Urinary bladder (tissue), 4 donors: ENCODE data around the gene ARHGEF7. TPM values are rescaled to one million over a fixed set of nuclear protein-coding genes. Genes with fewer than 3 reads are reported as not detected.

Experiments used
- DNase-seq: peaks from one replicate; pipeline ENCODE4 v3.0.0-alpha.2; 2015; ENCODE audit errors: extremely low spot score
- H3K27ac ChIP-seq: one replicate; pipeline ENCODE4 v1.5.1; 2013; ENCODE audit warnings: low read depth, mild to moderate bottlenecking, moderate library complexity
- H3K36me3 ChIP-seq: one replicate; pipeline ENCODE4 v1.6.1; 2013; ENCODE audit warnings: mild to moderate bottlenecking, moderate library complexity; ENCODE audit not compliant: insufficient read depth
- H3K4me1 ChIP-seq: one replicate; pipeline ENCODE4 v1.6.1; 2013; ENCODE audit warnings: mild to moderate bottlenecking, moderate library complexity; ENCODE audit not compliant: insufficient read depth
- H3K4me3 ChIP-seq: one replicate; pipeline ENCODE4 v1.5.1; 2013; ENCODE audit warnings: low read depth, low read length
- WGBS: extraction: QIAGEN DNeasy Blood & Tissue Kit; methylation state at CpG from one replicate; pipeline ENCODE4 v1.1.7; 2013; 5-methylcytosine and 5-hydroxymethylcytosine counted together
- polyA plus RNA-seq: library from polyadenylated mRNA; stranded (reverse); fragments of 200-250 nt; gene quantifications from one replicate; pipeline ENCODE4 v1.2.3, GENCODE V29; 2013
- total RNA-seq: library from RNA; depleted of rRNA; stranded (reverse); fragments of >200 nt; gene quantifications from one replicate; pipeline ENCODE4 v1.2.3, GENCODE V29; 2014
- donor health status: healthy with polysubstance abuse.
- donor health status: healthy.

The ARHGEF7 gene
- total and polyA plus RNA-seq, 2 donors = 29.8 to 148 TPM

DNA sequence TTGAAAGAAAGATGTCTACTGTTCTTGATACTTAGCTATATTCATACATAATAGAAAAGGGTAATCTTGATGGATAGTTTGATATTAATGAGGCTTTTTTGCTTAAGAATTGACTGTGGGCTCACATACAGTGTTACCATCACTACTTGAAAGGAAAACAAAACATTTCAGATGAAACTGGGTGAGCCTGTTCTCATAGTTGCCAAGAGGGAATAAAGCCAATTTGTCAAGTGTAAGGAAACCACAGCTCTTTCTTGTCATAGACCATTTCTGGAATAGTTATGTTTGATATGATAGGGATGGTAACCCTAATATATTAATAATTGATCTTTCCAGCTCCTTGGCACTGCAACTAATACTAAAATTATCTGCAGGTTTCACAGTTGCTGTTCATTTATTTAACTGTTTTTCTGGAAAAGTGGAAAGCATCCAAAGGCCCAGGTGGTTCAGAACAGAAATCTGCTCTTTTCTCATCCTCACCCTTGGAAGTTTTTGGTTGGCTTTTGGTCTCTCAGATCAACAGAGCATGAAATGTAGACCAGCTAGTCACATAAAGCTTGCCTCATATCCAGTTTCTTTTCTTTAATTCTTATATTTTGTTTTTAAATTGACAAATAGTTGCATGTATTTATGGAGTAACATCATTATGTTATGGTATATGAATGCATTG is 43.2 kb downstream of the ARHGEF7 start:
- H3K4me1 ChIP-seq = no peaks in the 10 kb centered on the region
- no peaks in the 10 kb centered on the region for H3K36me3 ChIP-seq
- H3K27ac ChIP-seq = no peak overlapping the region
- H3K4me3 ChIP-seq = no peak overlapping the region
- no peak for DNase-seq

DNA sequence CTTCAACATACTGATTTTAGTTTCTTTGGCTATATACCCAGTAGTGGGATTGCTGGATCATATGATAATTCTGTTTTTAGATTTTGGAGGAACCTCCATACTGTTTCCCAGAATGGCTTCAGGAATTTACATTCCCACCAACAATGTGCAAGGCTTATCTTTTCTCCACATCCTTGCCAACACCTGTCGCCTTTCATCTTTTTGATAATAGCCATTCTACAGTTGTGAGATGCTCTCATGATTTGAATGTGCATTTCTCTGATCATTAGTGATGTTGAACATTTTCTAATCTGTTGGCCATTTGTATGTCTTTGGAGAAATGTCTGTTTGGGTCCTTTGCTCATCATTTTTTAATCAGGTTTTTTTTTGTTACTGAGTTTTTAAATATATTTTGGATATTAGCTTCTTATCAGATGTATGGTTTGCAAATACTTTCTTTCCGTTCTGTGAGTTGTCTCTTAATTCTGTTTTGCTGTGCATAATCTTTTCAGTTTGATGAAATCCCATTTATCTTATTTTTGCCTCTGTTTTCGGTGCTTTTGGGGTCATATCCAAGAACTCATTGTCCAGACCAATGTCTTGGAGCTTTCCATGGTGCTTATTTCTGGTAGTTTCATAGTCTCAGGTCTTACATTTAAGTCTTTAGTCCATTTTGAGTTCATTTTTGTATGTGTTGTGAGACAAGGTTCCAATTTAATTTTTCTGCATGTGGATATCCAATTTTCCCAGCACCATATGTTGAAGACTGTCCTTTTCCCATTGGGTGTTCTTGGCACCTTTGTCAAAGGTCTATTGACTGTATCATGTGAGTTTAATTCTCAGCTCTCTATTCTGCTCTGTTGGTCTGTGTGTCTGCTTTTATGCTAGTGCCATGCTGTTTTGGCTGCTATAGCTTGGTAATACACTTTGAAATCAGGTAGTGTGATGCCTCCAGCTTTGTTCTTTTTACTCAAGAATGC is 44.5 kb downstream of the ARHGEF7 start:
- Histone ChIP-seq H3K27ac (no peak overlapping the region), H3K4me1 (no peaks in the 10 kb centered on the region), H3K4me3 (no peak overlapping the region), H3K36me3 (no peaks in the 10 kb centered on the region)
- 93% methylated on average over 3 of the region's 3 CpGs for whole genome bisulfite sequencing
- no peak for DNase-seq

DNA sequence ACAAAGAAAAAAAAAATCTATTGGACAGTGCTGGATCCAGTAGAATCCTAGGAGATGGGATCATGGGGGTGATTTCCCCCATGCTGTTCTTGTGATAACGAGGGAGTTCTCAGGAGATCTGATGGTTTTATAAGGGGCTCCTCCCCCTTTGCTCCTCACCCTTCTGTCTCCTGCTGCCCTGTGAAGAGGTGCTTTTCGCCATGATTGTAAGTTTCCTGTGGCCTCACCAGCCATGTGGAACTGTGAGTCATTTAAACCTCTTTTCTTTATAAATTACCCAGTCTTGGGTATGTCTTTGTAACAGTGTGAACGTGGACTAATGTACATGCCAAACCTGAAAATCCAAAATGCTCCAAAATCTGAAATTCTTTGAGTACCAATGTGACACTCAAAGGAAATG is 45.5 kb downstream of the ARHGEF7 start:
- WGBS = 97% methylated on average over 3 of the region's 3 CpGs
- no peak overlapping the region for H3K4me3 ChIP-seq
- H3K4me1 ChIP-seq = no peaks in the 10 kb centered on the region
- no peak for DNase-seq
- H3K27ac ChIP-seq = no peak overlapping the region
- H3K36me3 ChIP-seq = no peaks in the 10 kb centered on the region

DNA sequence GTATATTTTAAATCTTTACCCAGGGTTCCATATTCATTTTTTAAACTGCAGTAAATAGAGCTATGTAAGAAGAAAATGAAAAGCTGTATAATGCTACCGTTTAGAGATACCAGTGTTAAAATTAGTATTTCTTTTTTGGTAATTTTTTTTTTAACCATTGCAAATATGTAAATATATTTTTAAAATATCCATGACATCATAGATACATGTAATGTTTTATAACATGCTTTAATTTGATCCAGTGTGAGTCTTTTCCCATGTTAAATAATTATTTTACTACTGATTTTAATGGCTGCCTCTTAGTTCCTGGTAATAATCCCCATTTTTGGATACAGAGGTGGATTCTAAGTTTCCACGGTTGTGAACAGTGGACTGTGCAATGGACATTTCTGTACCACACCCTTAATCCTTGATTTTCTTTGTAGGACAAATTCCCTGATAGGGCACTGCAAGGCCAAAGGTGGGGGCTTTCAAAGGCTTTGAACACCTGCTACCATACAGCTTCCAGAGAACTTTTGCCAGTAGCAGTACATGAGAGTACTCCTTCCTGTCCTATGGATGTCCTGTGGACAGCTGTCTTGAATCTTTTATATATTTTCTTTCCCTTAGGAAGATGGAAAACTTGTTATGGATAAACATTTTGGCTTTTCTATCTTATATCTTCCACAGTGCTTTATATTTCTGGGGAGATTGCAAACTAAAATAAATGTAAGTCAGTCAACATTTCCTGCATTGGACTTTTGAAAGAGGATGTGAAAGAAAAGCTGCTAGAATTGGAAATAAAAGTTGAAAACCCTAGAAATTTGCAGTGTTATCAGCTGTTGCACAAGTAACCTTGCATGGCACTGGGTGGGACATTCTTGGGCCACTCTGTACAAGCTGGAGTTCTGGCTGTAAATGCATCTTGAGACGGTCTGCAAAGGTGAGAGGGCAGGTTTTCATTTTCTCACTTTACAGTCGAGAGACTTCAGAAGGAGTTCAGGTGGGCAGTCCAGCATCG is 46.8 kb downstream of the ARHGEF7 start:
- WGBS = 84% methylated on average over 5 of the region's 5 CpGs
- no peaks in the 10 kb centered on the region for H3K36me3 ChIP-seq
- no peak overlapping the region for H3K27ac ChIP-seq
- DNase-seq = no peak
- no peaks in the 10 kb centered on the region for H3K4me1 ChIP-seq
- no peak overlapping the region for H3K4me3 ChIP-seq

DNA sequence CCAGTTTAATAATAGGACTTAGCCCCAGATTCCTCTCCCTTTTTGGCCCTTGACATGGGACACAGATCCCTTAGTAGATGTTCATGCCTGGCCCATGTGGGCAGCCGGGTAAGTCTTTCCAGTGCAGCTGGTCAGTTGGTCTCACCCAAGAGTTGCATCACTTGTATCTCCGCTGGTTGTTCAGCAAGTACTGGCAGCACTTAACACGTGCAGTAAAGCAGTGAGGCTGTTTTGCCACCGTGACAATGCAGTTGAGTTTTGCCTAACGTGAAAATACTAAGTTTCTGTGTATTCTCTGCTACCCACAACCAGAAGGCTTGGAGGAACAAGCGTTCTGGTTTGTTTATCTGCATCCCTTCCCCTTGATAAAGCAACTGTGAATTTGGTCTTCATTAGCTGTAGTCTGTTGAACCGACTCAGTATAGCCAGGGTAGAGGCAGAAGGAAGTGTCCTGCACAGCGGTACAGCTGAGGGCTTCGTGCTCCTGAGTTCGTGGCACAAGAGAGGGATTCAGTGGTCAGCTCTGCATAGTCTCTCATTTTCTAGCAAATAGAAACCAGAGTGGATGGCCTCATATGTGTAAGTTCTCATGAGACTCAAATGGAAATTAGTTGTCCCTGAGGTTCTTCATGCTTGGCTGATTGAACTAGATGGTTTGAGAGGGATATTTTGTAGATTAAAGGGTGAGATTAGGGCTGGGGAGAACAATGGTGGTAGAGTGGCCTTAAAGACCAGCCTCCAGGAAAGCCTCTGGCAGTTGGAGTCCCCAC is 50.3 kb downstream of the ARHGEF7 start:
- Histone ChIP-seq H3K4me1 (no peaks in the 10 kb centered on the region), H3K27ac (no peak overlapping the region), H3K36me3 (no peaks in the 10 kb centered on the region), H3K4me3 (no peak overlapping the region)
- DNase-seq = no peak
- 93% methylated on average over 10 of the region's 10 CpGs for WGBS

DNA sequence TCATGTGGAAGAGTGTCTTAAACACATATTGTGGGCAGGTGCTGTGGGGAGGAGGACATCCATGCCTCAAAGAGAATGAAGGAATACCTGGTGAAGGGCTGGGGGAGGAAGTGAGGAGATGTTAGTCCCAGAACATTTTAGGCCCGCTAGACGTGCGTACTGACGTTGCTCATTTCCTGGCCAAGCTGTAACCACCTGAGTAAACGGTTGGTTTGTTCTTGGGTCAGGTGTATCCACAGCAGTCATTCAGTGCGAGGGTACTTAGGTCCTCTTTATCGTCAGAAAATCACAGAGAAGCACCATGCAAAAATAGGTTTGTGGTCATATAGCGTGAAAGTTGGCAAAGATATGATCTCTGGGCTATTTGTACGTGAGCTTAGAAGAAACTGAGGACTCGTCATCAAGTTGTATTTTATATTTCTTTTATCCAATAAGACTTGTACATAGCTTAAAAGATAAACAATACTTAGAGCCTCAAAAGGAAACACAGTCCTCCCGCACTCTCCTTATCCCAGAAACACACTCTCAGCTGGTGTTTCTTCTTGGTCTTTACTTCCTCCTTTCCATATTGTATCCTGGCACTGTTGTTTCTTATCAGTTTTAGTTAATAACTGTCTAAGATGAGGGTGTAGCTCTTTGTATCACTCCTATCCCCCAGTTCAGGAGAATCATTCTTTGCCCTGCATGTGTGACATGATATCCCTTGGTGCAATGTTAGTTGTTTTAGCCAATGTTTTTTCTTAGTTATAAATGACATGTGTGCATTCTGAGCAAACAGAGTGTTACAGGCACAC is 52.0 kb downstream of the ARHGEF7 start:
- Histone ChIP-seq H3K36me3 (no peaks in the 10 kb centered on the region), H3K4me3 (no peak overlapping the region), H3K27ac (no peak overlapping the region), H3K4me1 (no peaks in the 10 kb centered on the region)
- DNase-seq = no peak
- WGBS = 85% methylated on average over 11 of the region's 11 CpGs

DNA sequence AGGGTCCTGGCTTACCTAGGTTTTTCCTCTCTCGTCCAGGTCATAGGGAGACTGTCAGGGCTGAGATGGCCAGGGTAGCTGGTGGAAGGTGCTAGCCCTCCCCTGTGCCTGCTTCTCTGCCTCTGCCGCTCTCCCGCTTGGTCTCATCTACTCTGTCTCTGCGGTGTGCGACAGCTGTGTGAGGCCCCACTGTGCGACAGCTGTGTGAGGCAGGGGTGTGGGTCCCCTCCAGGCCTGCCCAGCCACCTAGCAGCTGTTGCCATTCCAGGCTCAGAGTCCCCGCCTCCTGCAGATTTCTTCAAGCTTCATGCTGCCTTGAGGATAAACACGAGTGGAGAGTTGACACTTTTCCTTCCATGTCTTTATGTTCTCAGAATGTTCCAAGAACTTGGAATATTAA is 53.0 kb downstream of the ARHGEF7 start:
- WGBS = 78% methylated on average over 8 of the region's 8 CpGs

DNA sequence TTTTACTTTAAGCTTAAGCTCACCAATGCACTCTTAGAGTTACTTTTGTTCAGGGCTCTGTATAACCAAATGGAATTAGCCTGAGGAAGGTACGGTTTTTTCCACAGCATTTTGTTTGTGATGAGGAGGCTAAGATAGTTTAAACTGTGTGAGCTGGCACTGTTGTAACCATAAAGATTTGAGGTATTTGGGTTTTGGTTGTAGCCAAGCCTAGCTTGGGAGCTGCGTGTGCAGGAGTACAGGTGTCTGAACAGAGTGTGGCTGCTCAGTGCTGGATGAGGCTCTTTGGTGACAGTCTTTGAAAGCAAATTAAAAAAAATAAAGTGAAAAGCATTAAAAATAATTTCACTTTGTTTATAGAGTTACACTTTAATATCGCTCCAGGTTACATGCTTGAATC is 56.0 kb downstream of the ARHGEF7 start:
- WGBS = 70% methylated on average over 3 of the region's 3 CpGs
- Histone ChIP-seq H3K36me3 (no peaks in the 10 kb centered on the region), H3K4me1 (no peaks in the 10 kb centered on the region), H3K27ac (no peak overlapping the region), H3K4me3 (no peak overlapping the region)
- DNase-seq = no peak

More for the DNA sequence above, 53.0 kb downstream of the ARHGEF7 start:
- Histone ChIP-seq H3K4me3 (no peak overlapping the region), H3K4me1 (no peaks in the 10 kb centered on the region), H3K36me3 (no peaks in the 10 kb centered on the region), H3K27ac (no peak overlapping the region)
- DNase-seq = no peak

DNA sequence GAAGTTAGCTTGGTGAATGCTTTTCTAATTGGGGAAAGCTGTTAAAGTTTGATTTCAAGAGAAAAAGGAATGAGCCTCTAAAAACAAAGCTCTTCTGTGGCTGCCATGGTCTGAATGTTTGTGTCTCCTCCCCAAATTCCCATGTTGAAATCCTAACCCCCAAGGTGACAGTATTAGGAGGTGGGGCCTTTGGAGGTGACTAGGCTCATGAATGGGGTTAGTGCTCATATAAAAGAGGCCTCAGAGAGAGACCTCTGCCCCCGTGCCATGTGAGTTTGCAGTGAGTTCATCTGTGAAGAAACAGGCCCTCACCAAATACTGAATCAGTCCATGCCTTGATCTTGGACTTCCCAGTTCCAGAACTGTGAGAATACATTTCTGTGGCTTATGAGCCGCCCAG is 56.5 kb downstream of the ARHGEF7 start:
- Histone ChIP-seq H3K4me3 (no peak overlapping the region), H3K4me1 (no peaks in the 10 kb centered on the region), H3K27ac (no peak overlapping the region), H3K36me3 (no peaks in the 10 kb centered on the region)
- WGBS = 84% methylated on average over 2 of the region's 2 CpGs
- no peak for DNase-seq

DNA sequence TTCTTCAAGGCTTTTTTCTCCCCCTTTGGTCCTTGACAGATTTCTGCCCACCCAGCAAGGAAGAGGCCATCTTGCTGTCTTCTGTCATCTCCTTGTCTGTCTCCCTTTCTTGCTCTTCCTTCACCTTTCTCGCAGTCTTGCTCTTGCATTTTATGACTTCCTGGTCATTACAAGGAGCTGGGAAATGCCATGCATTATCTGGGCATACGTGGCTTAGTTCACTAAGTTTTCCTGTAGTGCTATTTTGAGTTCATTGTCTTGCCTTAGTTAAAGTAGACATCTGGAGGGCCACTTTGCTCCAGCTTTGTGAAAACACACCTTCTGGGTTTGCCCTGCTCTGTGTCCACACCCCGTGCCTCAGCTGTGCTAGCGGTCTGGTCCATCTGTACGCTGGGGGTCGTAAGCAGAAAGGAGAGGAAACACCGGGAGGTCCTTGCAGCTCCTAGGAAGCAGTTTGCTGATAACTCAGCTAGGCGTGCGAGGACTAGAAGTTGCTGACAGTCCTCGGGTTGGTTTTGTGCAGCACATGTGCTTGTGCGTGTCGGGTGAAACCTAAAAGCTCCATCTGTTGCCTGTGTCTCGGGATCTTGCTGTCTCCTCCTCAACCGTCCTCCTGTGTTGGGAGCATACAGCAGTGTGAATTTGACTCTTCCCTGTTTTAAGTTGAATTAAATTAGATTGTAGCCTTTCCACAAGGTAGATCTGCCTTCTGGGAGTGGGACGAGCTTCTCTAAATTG is 59.4 kb downstream of the ARHGEF7 start:
- DNase-seq = no peak
- H3K27ac ChIP-seq = no peak overlapping the region
- H3K4me3 ChIP-seq = no peak overlapping the region
- H3K4me1 ChIP-seq = peaks cover 1% of the 10 kb centered on the region
- WGBS = 79% methylated on average over 15 of the region's 15 CpGs
- no peaks in the 10 kb centered on the region for H3K36me3 ChIP-seq

DNA sequence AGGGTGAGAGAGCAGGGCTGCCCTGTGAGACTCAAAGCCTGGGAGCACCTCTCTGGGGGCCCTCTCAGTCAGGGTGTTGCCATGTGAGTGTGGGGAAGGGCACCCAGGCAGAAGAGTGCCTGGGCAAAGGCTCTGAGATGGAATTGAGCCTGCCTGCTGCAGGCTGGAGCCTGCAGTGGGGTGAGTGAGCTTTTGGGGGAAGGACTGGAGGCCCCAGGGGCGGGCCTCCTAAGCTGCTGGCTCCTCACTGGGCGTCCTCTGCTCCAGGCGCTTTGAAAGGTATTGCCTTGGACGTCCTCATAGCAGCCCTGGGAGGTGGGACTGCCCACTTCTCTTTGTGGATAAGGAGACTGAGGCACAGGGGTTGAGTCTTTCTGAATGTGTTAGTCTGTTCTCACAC is 60.3 kb downstream of the ARHGEF7 start:
- no peak overlapping the region for H3K27ac ChIP-seq
- WGBS = 96% methylated on average over 4 of the region's 4 CpGs
- no peaks in the 10 kb centered on the region for H3K36me3 ChIP-seq
- DNase-seq = no peak
- H3K4me3 ChIP-seq = no peak overlapping the region
- H3K4me1 ChIP-seq = peaks cover 1% of the 10 kb centered on the region

DNA sequence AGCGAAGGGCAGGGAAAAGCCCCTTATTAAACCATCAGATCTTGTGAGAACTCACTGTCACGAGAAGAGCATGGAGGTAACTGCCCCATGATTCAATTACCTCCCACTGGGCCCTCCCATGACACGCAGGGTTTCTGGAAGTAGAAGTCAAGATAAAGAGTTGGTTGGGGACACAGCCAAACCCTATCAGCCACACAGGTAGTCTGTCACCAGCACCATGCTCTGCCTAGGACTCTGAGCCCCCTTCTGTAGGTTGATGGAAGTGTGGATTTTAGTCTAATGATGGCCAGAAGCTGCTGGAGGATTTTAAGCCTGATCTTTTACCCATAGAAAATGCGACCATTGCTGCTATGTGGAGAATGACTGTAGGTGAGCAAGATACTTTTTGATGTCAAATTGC is 60.8 kb downstream of the ARHGEF7 start:
- Histone ChIP-seq H3K27ac (no peak overlapping the region), H3K36me3 (no peaks in the 10 kb centered on the region), H3K4me1 (peaks cover 1% of the 10 kb centered on the region), H3K4me3 (no peak overlapping the region)
- DNase-seq = no peak
- 94% methylated on average over 4 of the region's 4 CpGs for WGBS
